ENCODE data around the gene EHD1.
"Not testable (repeated sequence)": the region's sequence is repeated elsewhere in the genome, so short reads cannot be mapped to it uniquely, and the experiment has no call there.

The EHD1 gene

DNA sequence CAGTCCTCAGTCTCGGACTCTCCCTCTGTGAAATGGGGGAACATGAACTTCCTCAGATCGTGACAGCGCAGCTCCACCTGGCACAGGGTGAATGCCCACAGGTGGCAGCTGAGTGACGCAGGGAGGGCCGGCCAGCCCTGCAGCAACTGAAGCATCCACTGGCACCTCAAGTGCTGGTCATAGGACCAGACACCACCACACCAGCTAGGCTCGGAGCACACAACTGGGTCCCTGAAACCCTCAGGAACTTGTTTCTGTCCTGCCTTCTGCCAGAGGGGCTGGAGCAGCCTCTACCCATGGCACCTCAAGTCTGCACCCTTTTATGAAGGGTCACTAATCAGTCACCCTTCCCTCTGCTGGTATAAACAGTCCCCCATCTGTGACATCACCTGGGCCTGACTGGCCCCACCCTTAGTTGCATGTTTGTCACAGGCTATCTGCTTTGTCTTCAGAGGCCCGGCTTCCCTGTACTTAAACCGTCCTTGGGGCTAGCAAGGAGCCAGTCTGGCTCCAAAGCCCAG is 26.5 kb downstream of the EHD1 start:
- Histone ChIP-seq H3K27me3 (ENCODE audit: insufficient read depth, low read length) (no peaks in the 10 kb centered on the region), H2AFZ (ENCODE audit: low read depth, low read length) (no peak overlapping the region), H3K36me3 (ENCODE audit: insufficient read depth, low read length) (peaks cover 22% of the 10 kb centered on the region), H3K4me3 (ENCODE audit: low read length) (no peak overlapping the region), H3K9me3 (ENCODE audit: low read length) (no peaks in the 10 kb centered on the region), H3K4me1 (ENCODE audit: insufficient read depth, low read length) (peaks cover 9% of the 10 kb centered on the region)

DNA sequence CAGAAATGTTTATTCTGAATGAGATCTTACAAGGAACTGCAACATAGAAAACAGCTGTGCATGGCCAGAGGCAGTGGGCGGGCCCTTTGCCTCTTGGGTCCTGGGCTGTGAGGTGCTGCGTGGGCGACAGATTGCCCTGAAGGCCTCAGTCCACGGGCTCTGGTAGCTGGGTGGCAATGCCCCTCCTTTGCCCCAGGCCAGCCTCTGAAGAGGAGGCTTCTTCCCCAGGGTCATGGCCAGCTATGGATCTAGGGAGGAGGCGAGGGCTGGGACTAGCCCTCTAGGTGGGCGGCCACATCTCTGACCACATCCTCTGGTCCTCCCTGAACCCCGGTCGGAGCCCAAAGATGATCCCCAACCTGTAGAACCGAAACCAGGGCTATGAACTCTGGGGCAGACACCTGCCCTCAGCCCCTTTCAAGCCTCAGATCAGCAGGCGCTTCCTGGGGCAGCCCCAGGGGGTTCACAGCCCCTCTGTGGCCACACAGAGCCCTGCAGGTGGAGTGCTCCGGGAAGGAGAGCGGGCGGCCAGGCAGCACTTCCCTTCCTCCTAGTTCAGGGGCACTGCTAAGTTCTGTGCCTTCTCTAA is 27.3 kb downstream of the EHD1 start:
- Histone ChIP-seq H3K27me3 (ENCODE audit: insufficient read depth, low read length) (no peaks in the 10 kb centered on the region), H3K4me3 (ENCODE audit: low read length) (no peak overlapping the region), H2AFZ (ENCODE audit: low read depth, low read length) (no peak overlapping the region), H3K4me1 (ENCODE audit: insufficient read depth, low read length) (peaks cover 9% of the 10 kb centered on the region), H3K36me3 (ENCODE audit: insufficient read depth, low read length) (peaks cover 15% of the 10 kb centered on the region), H3K9me3 (ENCODE audit: low read length) (no peaks in the 10 kb centered on the region)

DNA sequence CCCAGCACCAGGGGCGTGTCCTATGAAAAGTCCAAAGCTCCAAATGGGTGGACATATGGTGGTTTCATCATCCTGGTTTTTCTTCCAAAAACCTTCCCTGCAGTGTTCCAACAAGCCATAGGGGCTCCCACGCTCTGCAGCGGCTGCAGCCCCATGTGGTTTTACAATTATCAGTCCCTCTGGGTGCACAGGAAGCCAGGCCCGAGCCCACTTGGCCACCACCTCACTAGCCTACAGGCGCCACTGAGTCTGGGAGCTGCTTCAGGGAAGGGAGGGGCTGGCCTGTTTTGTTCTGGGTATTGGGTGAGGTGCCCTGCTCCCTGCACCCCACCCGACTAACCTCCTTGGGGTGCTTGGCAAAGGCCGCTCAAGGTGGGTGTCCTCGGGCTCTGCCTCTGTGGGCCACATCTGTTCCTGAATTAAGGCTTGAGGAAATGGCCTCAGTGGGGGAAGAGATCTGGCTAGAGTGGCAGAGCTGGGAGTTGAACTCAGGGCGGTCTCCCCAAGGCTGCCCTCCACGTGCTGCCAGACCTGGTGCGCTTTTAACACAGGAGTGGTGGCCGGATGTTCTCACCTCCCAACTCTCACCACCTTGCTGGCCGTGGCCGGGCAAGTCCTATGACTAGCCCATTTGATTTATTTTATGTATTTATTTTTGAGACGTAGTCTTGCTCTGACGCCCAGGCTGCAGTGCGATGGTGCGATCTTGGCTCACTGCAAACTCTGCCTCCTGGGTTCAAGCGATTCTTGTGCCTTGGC is 28.6 kb downstream of the EHD1 start:
- H3K27me3 ChIP-seq (ENCODE audit: insufficient read depth, low read length), result peaks cover 6% of the 10 kb centered on the region
- H3K9me3 ChIP-seq (ENCODE audit: low read length), result no peaks in the 10 kb centered on the region
- H3K36me3 ChIP-seq (ENCODE audit: insufficient read depth, low read length), result peaks cover 5% of the 10 kb centered on the region
- H3K4me1 ChIP-seq (ENCODE audit: insufficient read depth, low read length), result peaks cover 9% of the 10 kb centered on the region
- no peak overlapping the region for H2AFZ ChIP-seq (ENCODE audit: low read depth, low read length)
- no peak overlapping the region for H3K4me3 ChIP-seq (ENCODE audit: low read length)

DNA sequence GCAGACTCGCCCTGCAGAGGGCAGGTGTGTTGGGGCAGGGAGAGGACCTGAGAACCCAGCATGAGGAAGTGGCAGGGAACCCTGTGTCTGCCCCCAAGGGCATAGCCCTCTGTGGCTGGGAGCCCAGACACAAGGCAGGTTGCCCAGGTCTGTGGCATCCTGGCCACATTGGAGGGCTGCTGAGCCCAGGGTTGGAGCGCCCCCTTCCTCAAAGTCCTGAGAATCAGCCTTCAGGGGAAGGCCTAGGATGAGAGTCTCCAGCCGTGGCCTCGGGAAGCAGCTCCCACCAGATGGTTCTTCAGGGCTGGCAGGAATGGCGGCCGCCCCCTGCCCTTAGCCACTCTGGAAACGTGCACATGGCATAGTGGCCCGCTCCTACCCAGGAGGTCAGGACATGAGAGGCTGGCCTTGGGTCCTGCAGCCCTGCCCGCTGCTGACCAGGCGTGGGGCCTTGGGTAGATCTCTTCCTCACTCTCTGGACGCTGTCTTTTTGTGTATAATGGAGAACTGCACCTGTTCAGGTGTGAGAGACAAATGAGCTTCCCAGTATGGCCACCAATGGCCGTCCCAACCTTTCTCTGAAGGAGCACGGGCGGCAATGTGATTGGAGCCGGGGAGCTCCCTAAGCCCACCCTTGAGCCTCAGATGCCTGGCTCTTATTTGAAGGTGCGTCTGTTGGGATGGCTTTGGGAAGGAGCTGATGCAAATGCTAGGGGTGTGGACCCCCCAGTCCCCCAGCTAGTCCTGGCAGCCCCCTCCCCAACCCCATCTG is 29.4 kb downstream of the EHD1 start:
- H3K27me3 ChIP-seq (ENCODE audit: insufficient read depth, low read length), result peaks cover 9% of the 10 kb centered on the region
- no peak overlapping the region for H3K4me3 ChIP-seq (ENCODE audit: low read length)
- H3K36me3 ChIP-seq (ENCODE audit: insufficient read depth, low read length), result no peaks in the 10 kb centered on the region
- no peaks in the 10 kb centered on the region for H3K9me3 ChIP-seq (ENCODE audit: low read length)
- H2AFZ ChIP-seq (ENCODE audit: low read depth, low read length), result no peak overlapping the region
- peaks cover 9% of the 10 kb centered on the region for H3K4me1 ChIP-seq (ENCODE audit: insufficient read depth, low read length)

DNA sequence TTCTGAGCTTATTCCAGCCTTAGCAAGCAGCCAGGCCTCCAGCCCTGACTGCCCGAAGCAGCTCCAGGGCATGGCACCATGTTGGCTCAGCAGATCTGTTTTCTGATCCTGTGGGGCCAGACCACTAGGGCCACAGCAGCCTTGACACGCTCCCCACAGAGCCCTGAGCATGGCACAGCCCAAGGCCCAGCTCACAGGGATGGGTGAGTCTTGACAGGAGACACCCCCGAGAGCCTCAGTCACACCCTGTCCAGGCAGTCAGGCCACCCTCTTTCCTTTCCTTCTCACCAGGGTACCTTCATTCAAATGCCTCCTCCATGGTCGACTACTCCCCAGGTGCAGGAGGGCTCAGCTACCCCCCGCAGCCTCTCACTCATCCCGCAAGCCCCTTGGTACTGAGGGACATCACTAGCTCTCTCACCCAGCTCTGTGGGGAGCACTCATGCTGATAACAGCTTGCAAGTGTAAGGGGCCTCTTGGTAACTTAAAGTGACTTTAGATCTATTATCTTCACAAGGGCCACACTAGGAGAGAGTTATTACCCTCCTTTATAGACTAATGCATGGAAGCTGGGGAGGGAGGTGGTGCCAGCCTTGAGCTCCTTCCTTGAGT is 30.1 kb downstream of the EHD1 start:
- no peaks in the 10 kb centered on the region for H3K36me3 ChIP-seq (ENCODE audit: insufficient read depth, low read length)
- peaks cover 11% of the 10 kb centered on the region for H3K4me1 ChIP-seq (ENCODE audit: insufficient read depth, low read length)

DNA sequence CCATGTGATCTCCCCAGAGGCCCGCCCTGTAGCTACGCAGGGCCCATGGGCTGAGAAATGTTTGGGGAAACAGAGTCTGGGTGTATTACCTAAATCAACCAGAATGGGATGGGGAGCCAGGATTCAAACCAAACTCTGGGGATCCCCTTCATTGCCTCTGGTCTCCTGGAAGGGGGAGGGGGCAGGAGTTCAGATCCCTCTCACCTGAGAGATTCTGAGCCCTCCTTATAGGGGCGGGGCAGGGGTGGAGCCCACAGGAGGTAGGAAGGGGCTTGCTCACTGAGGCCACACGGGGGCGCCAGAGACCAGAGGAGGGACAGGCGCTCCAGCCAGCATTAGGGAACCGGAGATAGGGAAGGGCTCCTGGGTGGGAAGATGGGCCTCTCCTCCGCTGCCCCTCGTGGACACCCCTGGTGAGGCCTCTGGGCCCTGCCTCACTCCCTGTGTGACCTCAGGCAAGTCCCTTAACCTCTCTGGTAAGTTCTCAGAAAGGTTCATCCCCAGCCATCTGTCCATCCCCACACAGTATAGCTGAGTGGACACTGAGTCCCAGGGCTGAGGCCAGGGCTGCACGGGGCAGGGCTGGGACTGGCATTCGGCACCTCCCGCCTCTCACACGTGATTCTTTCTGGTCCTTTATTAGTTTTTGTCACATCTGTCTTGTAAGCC is 31.3 kb downstream of the EHD1 start:
- peaks cover 22% of the 10 kb centered on the region for H3K4me1 ChIP-seq (ENCODE audit: insufficient read depth, low read length)
- no peaks in the 10 kb centered on the region for H3K36me3 ChIP-seq (ENCODE audit: insufficient read depth, low read length)

More for the DNA sequence above, 30.1 kb downstream of the EHD1 start:
- Histone ChIP-seq H2AFZ (ENCODE audit: low read depth, low read length) (no peak overlapping the region), H3K27me3 (ENCODE audit: insufficient read depth, low read length) (peaks cover 16% of the 10 kb centered on the region), H3K4me3 (ENCODE audit: low read length) (no peak overlapping the region), H3K9me3 (ENCODE audit: low read length) (no peaks in the 10 kb centered on the region)

DNA sequence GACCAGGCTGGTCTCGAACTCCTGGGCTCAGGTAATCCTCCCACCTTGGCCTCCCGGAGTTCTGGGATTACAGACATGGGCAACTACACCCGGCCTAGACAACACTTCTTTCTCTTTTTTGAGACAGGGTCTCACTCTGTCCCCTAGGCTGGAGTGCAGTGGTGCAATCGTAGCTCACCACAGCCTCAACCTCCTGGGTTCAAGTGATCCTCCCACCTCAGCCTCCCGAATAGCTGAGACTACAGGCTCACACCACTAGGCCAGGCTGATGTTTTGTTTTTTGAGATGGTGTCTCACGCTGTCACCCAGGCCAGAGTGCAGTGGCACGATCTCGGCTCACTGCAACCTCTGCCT is 32.7 kb downstream of the EHD1 start:
- H2AFZ ChIP-seq (ENCODE audit: low read depth, low read length); H3K9me3 ChIP-seq (ENCODE audit: low read length); H3K36me3 ChIP-seq (ENCODE audit: insufficient read depth, low read length); H3K4me3 ChIP-seq (ENCODE audit: low read length): not testable (repeated sequence)
- Histone ChIP-seq H3K4me1 (ENCODE audit: insufficient read depth, low read length) (peaks cover 14% of the 10 kb centered on the region), H3K27me3 (ENCODE audit: insufficient read depth, low read length) (peaks cover 21% of the 10 kb centered on the region)

More for the DNA sequence above, 31.3 kb downstream of the EHD1 start:
- Histone ChIP-seq H3K9me3 (ENCODE audit: low read length) (no peaks in the 10 kb centered on the region), H2AFZ (ENCODE audit: low read depth, low read length) (no peak overlapping the region), H3K4me3 (ENCODE audit: low read length) (no peak overlapping the region), H3K27me3 (ENCODE audit: insufficient read depth, low read length) (peaks cover 21% of the 10 kb centered on the region)

DNA sequence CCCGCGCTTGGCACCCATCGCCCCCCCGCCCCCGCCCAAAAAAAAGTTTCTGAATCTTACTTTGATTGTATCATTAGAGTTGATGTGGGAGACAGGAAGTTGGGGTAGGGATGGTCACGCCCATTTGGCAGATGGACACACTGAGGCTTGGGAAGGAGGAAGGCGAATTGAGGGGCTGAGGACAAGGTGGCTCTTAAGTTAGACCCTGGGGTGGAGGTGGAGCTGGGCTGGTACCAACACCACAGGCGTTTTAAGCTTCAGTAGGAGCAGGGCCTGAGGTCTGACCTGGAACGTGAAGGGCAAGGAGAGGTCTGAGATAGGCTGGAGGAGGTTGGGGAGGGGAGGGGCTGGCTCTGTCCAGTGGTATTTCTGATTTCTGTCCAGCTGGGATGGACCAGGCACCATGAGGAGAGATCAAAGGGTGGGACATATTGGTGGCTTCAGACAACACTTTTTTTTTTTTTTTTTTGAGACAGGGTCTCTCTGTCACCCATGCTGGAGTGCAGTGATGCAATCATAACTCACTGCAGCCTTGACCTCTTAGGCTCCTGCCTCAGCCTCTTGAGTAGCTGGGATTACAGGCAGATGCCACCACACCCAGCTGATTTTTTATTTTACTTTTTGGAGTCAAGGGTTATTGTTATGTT is 33.2 kb downstream of the EHD1 start:
- no peak overlapping the region for H3K4me3 ChIP-seq (ENCODE audit: low read length)
- peaks cover 21% of the 10 kb centered on the region for H3K27me3 ChIP-seq (ENCODE audit: insufficient read depth, low read length)
- no peak overlapping the region for H2AFZ ChIP-seq (ENCODE audit: low read depth, low read length)
- H3K4me1 ChIP-seq (ENCODE audit: insufficient read depth, low read length), result peaks cover 14% of the 10 kb centered on the region
- no peaks in the 10 kb centered on the region for H3K9me3 ChIP-seq (ENCODE audit: low read length)
- no peaks in the 10 kb centered on the region for H3K36me3 ChIP-seq (ENCODE audit: insufficient read depth, low read length)

DNA sequence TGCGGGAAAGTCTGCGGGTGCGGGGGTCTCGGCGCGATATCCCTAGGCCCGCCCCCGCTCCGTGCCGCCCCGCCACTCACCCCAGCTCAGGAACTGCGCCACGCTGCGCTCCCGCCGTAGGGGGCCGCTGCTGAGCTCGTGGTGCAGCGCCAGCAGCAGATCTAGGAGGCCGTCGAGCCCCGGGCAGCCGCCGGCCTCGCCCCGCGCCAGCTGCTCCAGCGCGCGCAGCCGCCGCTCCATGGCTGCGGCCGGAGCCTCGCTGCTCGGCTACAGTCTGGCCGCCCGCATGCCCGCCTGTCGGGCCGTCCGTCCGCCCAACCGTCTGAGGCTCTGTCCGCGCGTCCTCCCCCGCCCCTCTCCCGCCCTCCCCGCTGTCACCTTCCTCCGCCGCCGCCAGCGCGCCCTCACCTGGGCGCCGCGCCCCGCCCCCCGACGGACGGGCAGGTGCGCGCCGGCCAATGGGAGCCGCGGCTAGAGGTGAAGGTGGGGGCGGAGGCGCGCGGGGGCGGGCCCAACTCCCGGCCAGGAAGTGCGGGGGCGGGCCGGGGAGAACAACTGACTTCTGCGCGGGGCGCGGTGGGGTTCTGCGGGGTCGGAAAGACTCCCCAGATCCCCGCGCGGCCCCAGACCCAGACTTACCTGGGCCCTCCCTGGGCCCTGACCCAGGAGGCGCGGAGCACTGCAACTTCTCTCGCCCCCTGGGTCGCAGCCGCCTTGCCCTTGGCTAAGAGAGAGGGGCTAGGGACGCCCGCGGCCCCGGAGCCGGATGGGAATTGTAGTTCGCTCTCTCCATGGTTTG is 33.9 kb downstream of the EHD1 start, which contains the start of gene CDC42BPG:
TSS of gene CDC42BPG (minus strand) at position 324 of the 799 bp plus-strand sequence. CDS start at position 240, 84 bp downstream.
- Histone ChIP-seq H3K4me3 (ENCODE audit: low read length) (no peak within 1 kb of the TSS), H2AFZ (ENCODE audit: low read depth, low read length) (no peak within 1 kb of the TSS), H3K36me3 (ENCODE audit: insufficient read depth, low read length) (no peaks in the 10 kb centered on the region), H3K9me3 (ENCODE audit: low read length) (no peaks in the 10 kb centered on the region), H3K27me3 (ENCODE audit: insufficient read depth, low read length) (peaks cover 21% of the 10 kb centered on the region), H3K4me1 (ENCODE audit: insufficient read depth, low read length) (peaks cover 14% of the 10 kb centered on the region)

DNA sequence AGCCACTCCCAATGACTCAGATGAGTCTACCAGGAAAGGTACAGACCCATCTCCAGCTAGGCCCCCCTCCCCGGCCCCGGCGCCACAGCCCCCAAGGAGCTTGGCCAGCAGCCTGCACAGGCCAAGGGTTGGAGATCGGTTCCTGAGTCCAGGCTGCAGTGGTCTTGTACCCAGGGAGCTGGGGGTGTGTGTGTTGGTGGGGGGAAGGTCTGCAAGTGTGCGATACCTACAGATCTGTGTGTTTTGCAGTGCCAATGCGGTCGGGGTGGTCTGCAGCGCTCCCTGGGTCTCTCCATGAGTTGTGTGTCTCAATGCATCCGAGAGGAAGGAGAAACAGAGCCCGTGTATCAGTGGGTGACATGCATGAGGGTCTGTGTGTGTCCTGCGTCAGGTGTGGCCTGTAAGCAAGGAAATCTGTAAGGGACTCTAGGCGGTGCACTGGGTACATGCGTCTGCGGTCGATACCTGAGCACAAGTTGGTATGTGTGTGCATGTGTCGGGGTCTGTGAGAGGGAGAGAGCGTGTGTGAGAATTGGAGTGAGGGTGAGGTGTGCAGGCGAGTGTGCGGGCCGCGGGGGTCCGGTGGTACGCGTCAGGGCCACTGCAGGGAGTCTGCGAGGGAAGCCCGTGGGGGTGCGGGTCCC is 34.6 kb downstream of the EHD1 start:
- Histone ChIP-seq H2AFZ (ENCODE audit: low read depth, low read length) (no peak overlapping the region), H3K4me1 (ENCODE audit: insufficient read depth, low read length) (peaks cover 14% of the 10 kb centered on the region)

More for the DNA sequence above, 34.6 kb downstream of the EHD1 start:
- Histone ChIP-seq H3K36me3 (ENCODE audit: insufficient read depth, low read length) (no peaks in the 10 kb centered on the region), H3K4me3 (ENCODE audit: low read length) (no peak overlapping the region), H3K27me3 (ENCODE audit: insufficient read depth, low read length) (peaks cover 21% of the 10 kb centered on the region), H3K9me3 (ENCODE audit: low read length) (no peaks in the 10 kb centered on the region)

Data from neuron (in vitro differentiated cells).